GM12878 (cell line): ENCODE results near the gene NUP37. TPM values are rescaled to one million over a fixed set of nuclear protein-coding genes. Genes with fewer than 3 reads are reported as not detected.

Experiments
- BACH1 ChIP-seq: fragments of 450-650 bp; IDR thresholded peaks from 2 replicates; pipeline ENCODE4 v1.6.1; 2017; ENCODE audit warnings: mild to moderate bottlenecking, borderline replicate concordance
- DPF2 ChIP-seq: fragments of 450-650 bp; IDR thresholded peaks from 2 replicates; pipeline ENCODE4 v1.6.1; 2017; ENCODE audit warnings: mild to moderate bottlenecking
- ELK1 ChIP-seq: IDR thresholded peaks from 2 replicates; pipeline ENCODE4 v1.6.1; 2012; ENCODE audit warnings: low read depth, low read length, improper control_type of control experiment
- NRF1 ChIP-seq: conservative IDR thresholded peaks from 2 replicates; pipeline ENCODE4 v1.6.1; 2011; ENCODE audit warnings: mild to moderate bottlenecking, low read depth, low read length, improper control_type of control experiment
- SMARCA5 ChIP-seq: fragments of 450-650 bp; IDR thresholded peaks from 2 replicates; pipeline ENCODE4 v1.6.1; 2017; ENCODE audit warnings: mild to moderate bottlenecking
- polyA plus RNA-seq, 11 experiments: library from polyadenylated mRNA; depleted of rRNA in 4 of 11; unstranded in 6 of 11; stranded (reverse) in 5 of 11; fragments of >200 nt; fragmentation: Nextera tagmentation in 4 of 11; fragmentation: Illumina TruSeq in 1 of 11; extraction: Ambion mirVana in 4 of 11; extraction: Trizol in 1 of 11; gene quantifications; 1 replicate in 1 of 11; 2 replicates in 10 of 11; pipeline versions ENCODE4 v1.2.1 to v1.2.3, GENCODE V29; 2011 to 2016; ENCODE audit warnings: inconsistent platforms in 2 of 11, missing spikeins in 2 of 11, low read depth in 1 of 11
- total RNA-seq, 4 experiments: library from RNA; depleted of rRNA in 3 of 4; stranded (reverse); fragments of >200 nt in 3 of 4; fragmentation: Illumina TruSeq in 1 of 4; extraction: Trizol in 1 of 4; gene quantifications; 2 replicates each; pipeline versions ENCODE4 v1.2.1 to v1.2.3, GENCODE V29; 2013 to 2021
- TF ChIP-seq, protein P1 (sequence below): fragments of 150-350 bp; IDR thresholded peaks from 2 replicates; pipeline ENCODE4 v1.6.1; 2016; ENCODE audit warnings: low read depth, low read length
- TF ChIP-seq, protein P2 (sequence below): fragments of 450-650 bp; IDR thresholded peaks from 2 replicates; pipeline ENCODE4 v1.6.1; 2017; ENCODE audit warnings: mild to moderate bottlenecking

NUP37 gene
- total and polyA plus RNA-seq, 10 of the 15 experiments (the other 5 are each of a cell fraction or from before 2014, with no cell fraction given), result 51.8 to 250 (median 99.6) TPM

DNA sequence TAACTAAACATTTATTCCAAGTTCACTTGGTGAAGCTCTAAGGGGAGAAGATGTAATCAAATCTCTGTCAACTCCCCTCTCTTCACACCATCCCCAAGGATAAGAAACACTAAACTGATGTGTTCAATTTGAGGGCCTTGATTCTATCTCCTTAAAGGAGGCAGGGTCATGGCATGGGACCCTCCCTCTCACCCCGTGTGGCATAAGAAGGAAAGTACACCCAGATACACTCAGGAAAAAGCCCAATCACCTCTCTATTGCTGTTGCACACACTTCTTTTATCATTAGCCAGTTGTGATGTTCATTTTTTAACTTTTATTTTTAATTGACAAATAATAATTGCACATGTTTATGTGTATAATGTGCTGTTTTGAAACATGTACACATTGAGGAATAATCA is 93.2 kb downstream of the NUP37 start (continued):
- TF ChIP-seq SMARCA5, result no peak
- TF ChIP-seq NRF1, result no peak
- no peak for TF ChIP-seq DPF2
- TF ChIP-seq, protein P1, sequence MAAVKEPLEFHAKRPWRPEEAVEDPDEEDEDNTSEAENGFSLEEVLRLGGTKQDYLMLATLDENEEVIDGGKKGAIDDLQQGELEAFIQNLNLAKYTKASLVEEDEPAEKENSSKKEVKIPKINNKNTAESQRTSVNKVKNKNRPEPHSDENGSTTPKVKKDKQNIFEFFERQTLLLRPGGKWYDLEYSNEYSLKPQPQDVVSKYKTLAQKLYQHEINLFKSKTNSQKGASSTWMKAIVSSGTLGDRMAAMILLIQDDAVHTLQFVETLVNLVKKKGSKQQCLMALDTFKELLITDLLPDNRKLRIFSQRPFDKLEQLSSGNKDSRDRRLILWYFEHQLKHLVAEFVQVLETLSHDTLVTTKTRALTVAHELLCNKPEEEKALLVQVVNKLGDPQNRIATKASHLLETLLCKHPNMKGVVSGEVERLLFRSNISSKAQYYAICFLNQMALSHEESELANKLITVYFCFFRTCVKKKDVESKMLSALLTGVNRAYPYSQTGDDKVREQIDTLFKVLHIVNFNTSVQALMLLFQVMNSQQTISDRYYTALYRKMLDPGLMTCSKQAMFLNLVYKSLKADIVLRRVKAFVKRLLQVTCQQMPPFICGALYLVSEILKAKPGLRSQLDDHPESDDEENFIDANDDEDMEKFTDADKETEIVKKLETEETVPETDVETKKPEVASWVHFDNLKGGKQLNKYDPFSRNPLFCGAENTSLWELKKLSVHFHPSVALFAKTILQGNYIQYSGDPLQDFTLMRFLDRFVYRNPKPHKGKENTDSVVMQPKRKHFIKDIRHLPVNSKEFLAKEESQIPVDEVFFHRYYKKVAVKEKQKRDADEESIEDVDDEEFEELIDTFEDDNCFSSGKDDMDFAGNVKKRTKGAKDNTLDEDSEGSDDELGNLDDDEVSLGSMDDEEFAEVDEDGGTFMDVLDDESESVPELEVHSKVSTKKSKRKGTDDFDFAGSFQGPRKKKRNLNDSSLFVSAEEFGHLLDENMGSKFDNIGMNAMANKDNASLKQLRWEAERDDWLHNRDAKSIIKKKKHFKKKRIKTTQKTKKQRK, result no peak
- TF ChIP-seq BACH1, result no peak
- TF ChIP-seq, protein P2, sequence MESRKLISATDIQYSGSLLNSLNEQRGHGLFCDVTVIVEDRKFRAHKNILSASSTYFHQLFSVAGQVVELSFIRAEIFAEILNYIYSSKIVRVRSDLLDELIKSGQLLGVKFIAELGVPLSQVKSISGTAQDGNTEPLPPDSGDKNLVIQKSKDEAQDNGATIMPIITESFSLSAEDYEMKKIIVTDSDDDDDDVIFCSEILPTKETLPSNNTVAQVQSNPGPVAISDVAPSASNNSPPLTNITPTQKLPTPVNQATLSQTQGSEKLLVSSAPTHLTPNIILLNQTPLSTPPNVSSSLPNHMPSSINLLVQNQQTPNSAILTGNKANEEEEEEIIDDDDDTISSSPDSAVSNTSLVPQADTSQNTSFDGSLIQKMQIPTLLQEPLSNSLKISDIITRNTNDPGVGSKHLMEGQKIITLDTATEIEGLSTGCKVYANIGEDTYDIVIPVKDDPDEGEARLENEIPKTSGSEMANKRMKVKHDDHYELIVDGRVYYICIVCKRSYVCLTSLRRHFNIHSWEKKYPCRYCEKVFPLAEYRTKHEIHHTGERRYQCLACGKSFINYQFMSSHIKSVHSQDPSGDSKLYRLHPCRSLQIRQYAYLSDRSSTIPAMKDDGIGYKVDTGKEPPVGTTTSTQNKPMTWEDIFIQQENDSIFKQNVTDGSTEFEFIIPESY, result no peak
- no peak for TF ChIP-seq ELK1
